Liver (tissue), 9 donors: ENCODE measurements around the gene FTO. TPM values are rescaled to one million over a fixed set of nuclear protein-coding genes. Genes with fewer than 3 reads are reported as not detected.
"Not testable (repeated sequence)": the region's sequence is repeated elsewhere in the genome, so short reads cannot be mapped to it uniquely, and the experiment has no call there.

Experiments used
- DNase-seq: peaks from one replicate; pipeline ENCODE4 v3.0.0-alpha.2; 2017; ENCODE audit warnings: low spot score
- H3K27ac ChIP-seq, 2 donors: one replicate each; pipeline ENCODE4 v1.7.0; 2013; ENCODE audit warnings: inconsistent platforms in 2 of 2, low read length in 2 of 2, control low read depth in 1 of 2, low read depth in 1 of 2, mild to moderate bottlenecking in 1 of 2
- H3K27me3 ChIP-seq, 4 donors: one replicate each; pipeline versions ENCODE4 v1.6.1 to v1.7.0; 2013; ENCODE audit warnings: low read length in 3 of 4, inconsistent platforms in 1 of 4, mild to moderate bottlenecking in 1 of 4, moderate library complexity in 1 of 4; ENCODE audit not compliant: control insufficient read depth in 4 of 4, insufficient read depth in 4 of 4
- H3K36me3 ChIP-seq, 4 donors: one replicate each; pipeline versions ENCODE4 v1.6.1 to v1.7.0; 2013; ENCODE audit warnings: low read length in 3 of 4, mild to moderate bottlenecking in 3 of 4, low read depth in 1 of 4, moderate library complexity in 1 of 4; ENCODE audit not compliant: control insufficient read depth in 4 of 4, insufficient read depth in 3 of 4
- H3K4me1 ChIP-seq, 4 donors: one replicate each; pipeline versions ENCODE4 v1.6.1 to v1.7.0; 2013; ENCODE audit warnings: low read length in 3 of 4, mild to moderate bottlenecking in 3 of 4, moderate library complexity in 1 of 4; ENCODE audit not compliant: control insufficient read depth in 4 of 4, insufficient read depth in 4 of 4
- H3K4me3 ChIP-seq, 3 donors: one replicate each; pipeline versions ENCODE4 v1.6.1 to v1.7.0; 2013; ENCODE audit warnings: low read length in 3 of 3, control low read depth in 1 of 3, low read depth in 1 of 3, mild to moderate bottlenecking in 1 of 3
- H3K9ac ChIP-seq, 2 donors: one replicate each; pipeline ENCODE4 v1.7.0; 2013; ENCODE audit warnings: low read length in 2 of 2, mild to moderate bottlenecking in 2 of 2, moderate library complexity in 2 of 2, control low read depth in 1 of 2, low read depth in 1 of 2
- H3K9me3 ChIP-seq, 4 donors: one replicate each; pipeline versions ENCODE4 v1.6.1 to v1.7.0; 2013; ENCODE audit warnings: low read length in 3 of 4; ENCODE audit not compliant: control insufficient read depth in 4 of 4
- EGR1 ChIP-seq, 2 donors: IDR thresholded peaks; 2 replicates each; pipeline ENCODE4 v1.6.1; 2016 to 2018; ENCODE audit warnings: antibody characterized with exemption in 2 of 2, low read depth in 2 of 2
- FOXA1 ChIP-seq: IDR thresholded peaks from 2 replicates; pipeline ENCODE4 v1.6.1; 2016; ENCODE audit warnings: antibody characterized with exemption
- FOXA2 ChIP-seq: IDR thresholded peaks from 2 replicates; pipeline ENCODE4 v1.6.1; 2016; ENCODE audit warnings: antibody characterized with exemption
- GABPA ChIP-seq, 2 donors: IDR thresholded peaks in 1 of 2; conservative IDR thresholded peaks in 1 of 2; 2 replicates each; pipeline ENCODE4 v1.6.1; 2016; ENCODE audit warnings: antibody characterized with exemption in 2 of 2, mild to moderate bottlenecking in 1 of 2, moderate library complexity in 1 of 2
- HNF4A ChIP-seq, 2 donors: conservative IDR thresholded peaks; 2 replicates each; pipeline ENCODE4 v1.6.1; 2016; ENCODE audit warnings: antibody characterized with exemption in 2 of 2, mild to moderate bottlenecking in 2 of 2
- HNF4G ChIP-seq: IDR thresholded peaks from 2 replicates; pipeline ENCODE4 v1.6.1; 2016; ENCODE audit warnings: antibody characterized with exemption
- JUND ChIP-seq, 2 donors: IDR thresholded peaks; 2 replicates each; pipeline ENCODE4 v1.6.1; 2016; ENCODE audit warnings: antibody characterized with exemption in 2 of 2
- MAX ChIP-seq: IDR thresholded peaks from 2 replicates; pipeline ENCODE4 v1.6.1; 2016; ENCODE audit warnings: antibody characterized with exemption
- RAD21 ChIP-seq, 2 donors: IDR thresholded peaks; 2 replicates each; pipeline ENCODE4 v1.6.1; 2016; ENCODE audit warnings: antibody characterized with exemption in 2 of 2, mild to moderate bottlenecking in 2 of 2
- REST ChIP-seq: IDR thresholded peaks from 2 replicates; pipeline ENCODE4 v1.6.1; 2016; ENCODE audit warnings: antibody characterized with exemption, mild to moderate bottlenecking
- SP1 ChIP-seq: IDR thresholded peaks from 2 replicates; pipeline ENCODE4 v1.6.1; 2018; ENCODE audit warnings: antibody characterized with exemption, mild to moderate bottlenecking
- TAF1 ChIP-seq: conservative IDR thresholded peaks from 2 replicates; pipeline ENCODE4 v1.6.1; 2016; ENCODE audit warnings: antibody characterized with exemption, mild to moderate bottlenecking
- YY1 ChIP-seq: IDR thresholded peaks from 2 replicates; pipeline ENCODE4 v1.6.1; 2016; ENCODE audit warnings: antibody characterized with exemption, mild to moderate bottlenecking
- ZBTB33 ChIP-seq: IDR thresholded peaks from 2 replicates; pipeline ENCODE4 v1.6.1; 2016; ENCODE audit warnings: antibody characterized with exemption
- WGBS: extraction: QIAGEN DNeasy Blood & Tissue Kit; methylation state at CpG from one replicate; pipeline ENCODE4 v1.1.7; 2013; 5-methylcytosine and 5-hydroxymethylcytosine counted together
- polyA plus RNA-seq, 2 donors: library from polyadenylated mRNA; stranded (reverse) in 1 of 2; unstranded in 1 of 2; fragments of 200-250 nt in 1 of 2; fragments of >200 nt in 1 of 2; fragmentation: Nextera tagmentation in 1 of 2; extraction: Ambion mirVana in 1 of 2; gene quantifications; one replicate each; pipeline versions ENCODE4 v1.2.1 to v1.2.3, GENCODE V29; 2013 to 2015
- total RNA-seq, 2 donors: library from RNA; depleted of rRNA; stranded (reverse); fragments of >200 nt; gene quantifications; one replicate each; pipeline ENCODE4 v1.2.3, GENCODE V29; 2014
- donor health status: healthy.
- donor health status: healthy.
- donor health status: healthy.
- donor health status: healthy.
- donor health status: healthy.

Gene FTO
- total and polyA plus RNA-seq, 4 donors, result 12.0 to 54.2 (median 24.6) TPM

GRCh38 chr16:53886482-53887378, 182.8 kb downstream of the FTO start:
- peaks cover 0 to 10% (median 5%) of the 10 kb centered on the region in 4 donors for H3K36me3 ChIP-seq
- H3K4me3 ChIP-seq, result no peak overlapping the region
- no peak overlapping the region for H3K9ac ChIP-seq
- peaks cover 0 to under 1% (median 0%) of the 10 kb centered on the region in 4 donors for H3K4me1 ChIP-seq
- no peak overlapping the region for H3K27ac ChIP-seq
- no peaks in the 10 kb centered on the region for H3K9me3 ChIP-seq
- TF ChIP-seq FOXA1, result no peak
- TF ChIP-seq JUND (IDR thresholded peaks at IDR 0.05), result no peak
- TF ChIP-seq RAD21 (IDR thresholded peaks at IDR 0.05), result no peak
- TF ChIP-seq EGR1 (IDR thresholded peaks at IDR 0.05; ENCODE audit: low read depth in 2 of 2), result no peak
- no peak for TF ChIP-seq HNF4A (conservative IDR thresholded peaks at IDR 0.05)
- no peak for TF ChIP-seq YY1
- no peak for TF ChIP-seq HNF4G
- no peak for TF ChIP-seq MAX
- TF ChIP-seq SP1, result no peak
- TF ChIP-seq GABPA (IDR thresholded peaks at IDR 0.05 in 1 of 2, conservative IDR thresholded peaks at IDR 0.05 in 1 of 2), result no peak
- no peaks in the 10 kb centered on the region for H3K27me3 ChIP-seq
- DNase-seq, result no peak
- 96% methylated on average over 7 of the region's 7 CpGs for WGBS

- TF ChIP-seq FOXA2 (no peak), RAD21 (IDR thresholded peaks at IDR 0.05) (no peak), SP1 (no peak), YY1 (no peak), EGR1 (IDR thresholded peaks at IDR 0.05; ENCODE audit: low read depth in 2 of 2) (no peak), ZBTB33 (no peak), TAF1 (no peak), REST (no peak)
- no peaks in the 10 kb centered on the region for H3K9me3 ChIP-seq
- no peak overlapping the region for H3K4me3 ChIP-seq
- DNase-seq, result no peak
- 92% methylated on average over 3 of the region's 3 CpGs for WGBS
- H3K4me1 ChIP-seq, result peaks cover 0 to 3% (median 0%) of the 10 kb centered on the region in 4 donors
- no peaks in the 10 kb centered on the region for H3K27me3 ChIP-seq
- H3K27ac ChIP-seq, result no peak overlapping the region
- peaks cover 0 to 10% (median 5%) of the 10 kb centered on the region in 4 donors for H3K36me3 ChIP-seq
- H3K9ac ChIP-seq, result no peak overlapping the region
Observed at GRCh38 chr16:53888222-53888621, 184.3 kb downstream of the FTO start.

GRCh38 chr16:53890877-53891276, 186.9 kb downstream of the FTO start:
- 93% methylated on average over 8 of the region's 8 CpGs for WGBS

More at GRCh38 chr16:53890877-53891276, 186.9 kb downstream of the FTO start:
- H3K9ac ChIP-seq, H3K36me3 ChIP-seq, H3K4me3 ChIP-seq, H3K9me3 ChIP-seq, DNase-seq, H3K27ac ChIP-seq, H3K4me1 ChIP-seq, H3K27me3 ChIP-seq: not testable (repeated sequence)
